ENCODE data around the gene NINJ1.
A peak's percentile ranks its signal among the peaks of the same experiment; 100 is the strongest.

The NINJ1 gene

GRCh38 chr9:93097511-93098201 is 36.4 kb downstream of the NINJ1 start:
- in situ Hi-C loops (cut with MboI; ENCODE audit: low pct_unique_long_range_greater_than_20kb, low sequenced_read_pairs, unreplicated experiment) = no loop called here
- no peak for DNase-seq (ENCODE audit: low spot score)
- TF ChIP-seq CTCF (IDR thresholded peaks at IDR 0.05; ENCODE audit: extremely low read depth, insufficient read depth, missing control alignments) = no peak

GRCh38 chr9:93096811-93097382 is 37.2 kb downstream of the NINJ1 start:
- in situ Hi-C loops (cut with MboI; ENCODE audit: low pct_unique_long_range_greater_than_20kb, low sequenced_read_pairs, unreplicated experiment) = no loop called here

GRCh38 chr9:93096131-93096802 is 37.8 kb downstream of the NINJ1 start, which contains the start of gene CARD19:
TSS of gene CARD19 (plus strand) at chr9:93096217. CDS start at chr9:93096346, 129 bp downstream.
- in situ Hi-C loops (cut with MboI; ENCODE audit: low pct_unique_long_range_greater_than_20kb, low sequenced_read_pairs, unreplicated experiment) = no loop called here
- peak; percentile 50 for DNase-seq (ENCODE audit: low spot score)
- TF ChIP-seq CTCF (IDR thresholded peaks at IDR 0.05; ENCODE audit: extremely low read depth, insufficient read depth, missing control alignments) = no peak

More at GRCh38 chr9:93096811-93097382, 37.2 kb downstream of the NINJ1 start:
- no peak for DNase-seq (ENCODE audit: low spot score)
- TF ChIP-seq CTCF (IDR thresholded peaks at IDR 0.05; ENCODE audit: extremely low read depth, insufficient read depth, missing control alignments) = no peak

- peak; percentile 100 for DNase-seq (ENCODE audit: low spot score)
These were observed 38.6 kb downstream of the NINJ1 start for GRCh38 chr9:93095205-93096130.

GRCh38 chr9:93094658-93095204 is 39.3 kb downstream of the NINJ1 start:
- no peak for TF ChIP-seq CTCF (IDR thresholded peaks at IDR 0.05; ENCODE audit: extremely low read depth, insufficient read depth, missing control alignments)
- peak; percentile 46 for DNase-seq (ENCODE audit: low spot score)
- in situ Hi-C loops (cut with MboI; ENCODE audit: low pct_unique_long_range_greater_than_20kb, low sequenced_read_pairs, unreplicated experiment) = no loop called here

More at GRCh38 chr9:93095205-93096130, 38.6 kb downstream of the NINJ1 start:
- no peak for TF ChIP-seq CTCF (IDR thresholded peaks at IDR 0.05; ENCODE audit: extremely low read depth, insufficient read depth, missing control alignments)
- in situ Hi-C loops (cut with MboI; ENCODE audit: low pct_unique_long_range_greater_than_20kb, low sequenced_read_pairs, unreplicated experiment) = no loop called here
